LNCaP clone FGC (cell line): ENCODE measurements around the gene TTLL13.

Experiments used
- DNase-seq: peaks from one replicate; pipeline ENCODE4 v3.0.0-alpha.2; 2011; ENCODE audit warnings: low read depth
- H3K4me3 ChIP-seq: 2 replicates; pipeline ENCODE4 v1.5.1; 2011; ENCODE audit warnings: mild to moderate bottlenecking, low read depth, low read length, control low read depth
- CTCF ChIP-seq: IDR thresholded peaks from 2 replicates; pipeline ENCODE4 v1.5.1; 2012; ENCODE audit warnings: mild to moderate bottlenecking; ENCODE audit not compliant: control insufficient read depth, insufficient read depth; ENCODE audit errors: extremely low read depth

Gene TTLL13

GRCh38 chr15:90217671-90218394 lies 31.5 kb upstream of the TTLL13 start:
- no peak for TF ChIP-seq CTCF
- no peak overlapping the region for H3K4me3 ChIP-seq

GRCh38 chr15:90219421-90220141 lies 29.8 kb upstream of the TTLL13 start:
- no peak for DNase-seq

More at GRCh38 chr15:90217671-90218394, 31.5 kb upstream of the TTLL13 start:
- DNase-seq: no peak

GRCh38 chr15:90221246-90221900 lies 28.0 kb upstream of the TTLL13 start:
- no peak overlapping the region for H3K4me3 ChIP-seq
- peak; percentile 65 for DNase-seq
- peak; percentile 85 for TF ChIP-seq CTCF

More at GRCh38 chr15:90219421-90220141, 29.8 kb upstream of the TTLL13 start:
- TF ChIP-seq CTCF: peak; percentile 44
- no peak overlapping the region for H3K4me3 ChIP-seq

- no peak for DNase-seq
- TF ChIP-seq CTCF: no peak
Measured at GRCh38 chr15:90222547-90222946, 26.8 kb upstream of the TTLL13 start.

GRCh38 chr15:90223441-90224165 lies 25.8 kb upstream of the TTLL13 start:
- no peak overlapping the region for H3K4me3 ChIP-seq
- no peak for TF ChIP-seq CTCF
- DNase-seq: no peak

More at GRCh38 chr15:90222547-90222946, 26.8 kb upstream of the TTLL13 start:
- no peak overlapping the region for H3K4me3 ChIP-seq

- no peak for TF ChIP-seq CTCF
- no peak for DNase-seq
- no peak overlapping the region for H3K4me3 ChIP-seq
Measured at GRCh38 chr15:90225047-90225446, 24.3 kb upstream of the TTLL13 start.
